H9 (cell line): ENCODE data around the gene SELENOI. TPM values are rescaled to one million over a fixed set of nuclear protein-coding genes. Genes with fewer than 3 reads are reported as not detected.

Experiments
- DNase-seq: peaks from one replicate; pipeline ENCODE4 v3.0.0-alpha.2; 2017
- H2AFZ ChIP-seq: one replicate; pipeline ENCODE4 v1.6.1; 2013; ENCODE audit warnings: mild to moderate bottlenecking, low read length, control low read depth, moderate library complexity
- H2AK5ac ChIP-seq: 2 replicates; pipeline ENCODE4 v1.6.1; 2013; ENCODE audit warnings: low read length, control low read depth, mixed read lengths; ENCODE audit not compliant: insufficient read length
- H2BK120ac ChIP-seq: one replicate; pipeline ENCODE4 v1.6.1; 2013; ENCODE audit warnings: low read depth, mild to moderate bottlenecking, low read length, control low read depth, inconsistent platforms; ENCODE audit not compliant: poor library complexity, severe bottlenecking
- H2BK12ac ChIP-seq: 2 replicates; pipeline ENCODE4 v1.6.1; 2013; ENCODE audit warnings: low read length, control low read depth, mixed read lengths, low read depth; ENCODE audit not compliant: insufficient read length
- H2BK15ac ChIP-seq: 2 replicates; pipeline ENCODE4 v1.6.1; 2013; ENCODE audit warnings: low read depth, low read length, control low read depth
- H2BK20ac ChIP-seq: one replicate; pipeline ENCODE4 v1.6.1; 2013; ENCODE audit warnings: low read depth, mild to moderate bottlenecking, low read length, control low read depth, inconsistent platforms; ENCODE audit not compliant: poor library complexity, severe bottlenecking
- H2BK5ac ChIP-seq: 2 replicates; pipeline ENCODE4 v1.6.1; 2013; ENCODE audit warnings: low read length, control low read depth, mixed read lengths; ENCODE audit not compliant: insufficient read length
- H3K14ac ChIP-seq: 2 replicates; pipeline ENCODE4 v1.6.1; 2013; ENCODE audit warnings: low read length, control low read depth; ENCODE audit not compliant: insufficient read depth
- H3K18ac ChIP-seq: 2 replicates; pipeline ENCODE4 v1.6.1; 2013; ENCODE audit warnings: low read depth, mild to moderate bottlenecking, mixed read lengths, low read length, control low read depth; ENCODE audit not compliant: insufficient read length
- H3K23ac ChIP-seq: 2 replicates; pipeline ENCODE4 v1.6.1; 2013; ENCODE audit warnings: low read length, control low read depth, mixed read lengths, low read depth; ENCODE audit not compliant: insufficient read length
- H3K23me2 ChIP-seq: 2 replicates; pipeline ENCODE4 v1.6.1; 2013; ENCODE audit warnings: low read depth, mild to moderate bottlenecking, mixed read lengths, low read length, control low read depth; ENCODE audit not compliant: insufficient read length, poor library complexity, severe bottlenecking
- H3K27ac ChIP-seq: 2 replicates; pipeline ENCODE4 v1.5.1; 2013; ENCODE audit warnings: low read length, control low read depth, mixed read lengths, low read depth; ENCODE audit not compliant: insufficient read length
- H3K27me3 ChIP-seq: 2 replicates; pipeline ENCODE4 v1.6.1; 2013; ENCODE audit warnings: low read length, control low read depth, inconsistent platforms; ENCODE audit not compliant: insufficient read depth
- H3K4ac ChIP-seq: 2 replicates; pipeline ENCODE4 v1.6.1; 2013; ENCODE audit warnings: low read depth, mild to moderate bottlenecking, control low read depth, inconsistent platforms, low read length, moderate library complexity
- H3K4me1 ChIP-seq: 2 replicates; pipeline ENCODE4 v1.6.1; 2013; ENCODE audit warnings: low read length, control low read depth, inconsistent platforms; ENCODE audit not compliant: insufficient read depth
- H3K4me2 ChIP-seq: 2 replicates; pipeline ENCODE4 v1.6.1; 2013; ENCODE audit warnings: low read length, control low read depth, mixed read lengths; ENCODE audit not compliant: insufficient read length, insufficient read depth
- H3K56ac ChIP-seq: 2 replicates; pipeline ENCODE4 v1.6.1; 2013; ENCODE audit warnings: low read depth, mild to moderate bottlenecking, mixed read lengths, low read length, control low read depth; ENCODE audit not compliant: insufficient read length
- H3K79me1 ChIP-seq: 2 replicates; pipeline ENCODE4 v1.6.1; 2013; ENCODE audit warnings: low read depth, mild to moderate bottlenecking, moderate library complexity, low read length, control low read depth, inconsistent platforms; ENCODE audit not compliant: insufficient read depth, poor library complexity, severe bottlenecking
- H3K79me2 ChIP-seq: 2 replicates; pipeline ENCODE4 v1.6.1; 2013; ENCODE audit warnings: low read length, control low read depth, inconsistent platforms; ENCODE audit not compliant: insufficient read depth
- H3K9ac ChIP-seq: 2 replicates; pipeline ENCODE4 v1.6.1; 2013; ENCODE audit warnings: low read length, control low read depth, mixed read lengths; ENCODE audit not compliant: insufficient read length; ENCODE audit errors: extremely low read depth
- H3K9me3 ChIP-seq: one replicate; pipeline ENCODE4 v1.6.1; 2013; ENCODE audit warnings: low read depth, low read length, inconsistent platforms; ENCODE audit not compliant: control insufficient read depth
- H3T11ph ChIP-seq: one replicate; pipeline ENCODE4 v1.6.1; 2013; ENCODE audit warnings: mild to moderate bottlenecking, low read length, control low read depth, inconsistent platforms
- H4K20me1 ChIP-seq: one replicate; pipeline ENCODE4 v1.6.1; 2013; ENCODE audit not compliant: control insufficient read depth, insufficient read length, insufficient read depth
- H4K5ac ChIP-seq: 2 replicates; pipeline ENCODE4 v1.6.1; 2013; ENCODE audit warnings: low read depth, mild to moderate bottlenecking, mixed read lengths, low read length, control low read depth; ENCODE audit not compliant: insufficient read length
- H4K8ac ChIP-seq: replicated peaks from 2 replicates; pipeline ENCODE4 v1.6.1; 2013; ENCODE audit warnings: low read length, control low read depth, mixed read lengths, low read depth; ENCODE audit not compliant: insufficient read length
- H4K91ac ChIP-seq: 2 replicates; pipeline ENCODE4 v1.6.1; 2013; ENCODE audit warnings: low read depth, mild to moderate bottlenecking, moderate library complexity, mixed read lengths, low read length, control low read depth; ENCODE audit not compliant: insufficient read length
- H3K27ac Mint-ChIP-seq, 3 experiments: 2 replicates in 2 of 3; 3 replicates in 1 of 3; pipeline ENCODE4 v1.8.0; 2020 to 2021; ENCODE audit warnings: mixed read lengths in 3 of 3, mild to moderate bottlenecking in 1 of 3, moderate library complexity in 1 of 3
- H3K27me3 Mint-ChIP-seq: 2 replicates; pipeline ENCODE4 v1.8.0; 2021; ENCODE audit warnings: low read depth, mild to moderate bottlenecking, moderate library complexity, mixed read lengths
- H3K36me3 Mint-ChIP-seq, 3 experiments: 2 replicates in 2 of 3; 3 replicates in 1 of 3; pipeline ENCODE4 v1.8.0; 2020 to 2021; ENCODE audit warnings: low read depth in 3 of 3, mixed read lengths in 3 of 3; ENCODE audit not compliant: insufficient read depth in 1 of 3
- H3K4me1 Mint-ChIP-seq, 2 experiments: 2 replicates each; pipeline ENCODE4 v1.8.0; 2020; ENCODE audit warnings: mixed read lengths in 2 of 2
- H3K4me3 Mint-ChIP-seq, 2 experiments: 2 replicates in 1 of 2; 3 replicates in 1 of 2; pipeline ENCODE4 v1.8.0; 2020 to 2021; ENCODE audit warnings: mild to moderate bottlenecking in 2 of 2, mixed read lengths in 2 of 2, moderate library complexity in 1 of 2
- H3K9me3 Mint-ChIP-seq, 2 experiments: 2 replicates in 1 of 2; 3 replicates in 1 of 2; pipeline ENCODE4 v1.8.0; 2020; ENCODE audit warnings: mild to moderate bottlenecking in 2 of 2, mixed read lengths in 2 of 2, moderate library complexity in 1 of 2
- CTCF ChIP-seq: fragments of 200-600 bp; sonication (generic); conservative IDR thresholded peaks from 3 replicates; pipeline ENCODE4 v1.8.0; 2021; ENCODE audit warnings: antibody characterized with exemption, mild to moderate bottlenecking
- WGBS: extraction: QIAGEN DNeasy Blood & Tissue Kit; methylation state at CpG from one replicate; pipeline ENCODE4 v1.1.7; 2013; ENCODE audit warnings: missing lambda C conversion rate, low lambda C conversion rate, mixed read lengths; ENCODE audit not compliant: insufficient read length; ENCODE audit errors: extremely low coverage; 5-methylcytosine and 5-hydroxymethylcytosine counted together
- total RNA-seq: library from RNA; stranded (reverse); gene quantifications from 2 replicates; pipeline ENCODE4 v1.2.1, GENCODE V29; 2021

Gene SELENOI
- total RNA-seq, 1 experiment from 2014 or later = 41.9 TPM

- H3K9me3 Mint-ChIP-seq = no peaks in the 10 kb centered on the region
- no peak overlapping the region for H3K4ac ChIP-seq
- no peak overlapping the region for H3T11ph ChIP-seq
- WGBS = no CpG with 5 or more reads among the region's 3 CpGs
- no peak overlapping the region for H3K4me2 ChIP-seq
- H3K27ac Mint-ChIP-seq = no peak overlapping the region
- H2AK5ac ChIP-seq = no peak overlapping the region
- H3K79me1 ChIP-seq = no peaks in the 10 kb centered on the region
- no peak overlapping the region for H2BK5ac ChIP-seq
- no peak overlapping the region for H2BK15ac ChIP-seq
- H3K14ac ChIP-seq = no peak overlapping the region
- H3K4me3 Mint-ChIP-seq = no peak overlapping the region
- H4K5ac ChIP-seq = no peak overlapping the region
- H3K23me2 ChIP-seq = no peaks in the 10 kb centered on the region
- H2BK120ac ChIP-seq = no peak overlapping the region
- H3K4me1 Mint-ChIP-seq = peaks cover 10 to 13% of the 10 kb centered on the region in 2 experiments
- H3K18ac ChIP-seq = no peak overlapping the region
- H3K27ac ChIP-seq = no peak overlapping the region
- no peak overlapping the region for H4K91ac ChIP-seq
- H3K9me3 ChIP-seq = no peaks in the 10 kb centered on the region
- no peak overlapping the region for H4K8ac ChIP-seq
- DNase-seq = no peak
- H2BK20ac ChIP-seq = no peak overlapping the region
- H3K4me1 ChIP-seq = peaks cover 3% of the 10 kb centered on the region
- no peak overlapping the region for H3K56ac ChIP-seq
- no peak for TF ChIP-seq CTCF
- no peaks in the 10 kb centered on the region for H4K20me1 ChIP-seq
- H3K9ac ChIP-seq = no peak overlapping the region
- no peaks in the 10 kb centered on the region for H3K79me2 ChIP-seq
- H2AFZ ChIP-seq = no peak overlapping the region
- no peak overlapping the region for H2BK12ac ChIP-seq
- no peak overlapping the region for H3K23ac ChIP-seq
- peaks cover 3% of the 10 kb centered on the region for H3K27me3 Mint-ChIP-seq
- H3K36me3 Mint-ChIP-seq = no peaks in the 10 kb centered on the region
- no peaks in the 10 kb centered on the region for H3K27me3 ChIP-seq
Measured at GRCh38 chr2:26424221-26424620, 78.3 kb downstream of the SELENOI start.
